Endothelial cell (in vitro differentiated cells): ENCODE measurements around the gene SLAMF9. TPM values are rescaled to one million over a fixed set of nuclear protein-coding genes. Genes with fewer than 3 reads are reported as not detected.

ENCODE experiments used
- DNase-seq: peaks from one replicate; pipeline ENCODE4 v3.0.0; 2021; ENCODE audit warnings: low spot score
- H3K27ac Mint-ChIP-seq: one replicate; pipeline ENCODE4 v1.8.0; 2021; ENCODE audit warnings: mixed read lengths, inconsistent platforms; ENCODE audit not compliant: unreplicated experiment
- H3K27me3 Mint-ChIP-seq: one replicate; pipeline ENCODE4 v1.8.0; 2021; ENCODE audit warnings: mild to moderate bottlenecking, moderate library complexity, mixed read lengths, inconsistent platforms; ENCODE audit not compliant: unreplicated experiment
- H3K36me3 Mint-ChIP-seq: one replicate; pipeline ENCODE4 v1.8.0; 2021; ENCODE audit warnings: mild to moderate bottlenecking, low read depth, mixed read lengths, inconsistent platforms; ENCODE audit not compliant: unreplicated experiment
- H3K4me1 Mint-ChIP-seq: one replicate; pipeline ENCODE4 v1.8.0; 2021; ENCODE audit warnings: mild to moderate bottlenecking, mixed read lengths, inconsistent platforms; ENCODE audit not compliant: unreplicated experiment
- H3K4me3 Mint-ChIP-seq: one replicate; pipeline ENCODE4 v1.8.0; 2021; ENCODE audit warnings: mild to moderate bottlenecking, mixed read lengths, inconsistent platforms; ENCODE audit not compliant: unreplicated experiment
- H3K9me3 Mint-ChIP-seq: one replicate; pipeline ENCODE4 v1.8.0; 2021; ENCODE audit warnings: mixed read lengths, inconsistent platforms; ENCODE audit not compliant: unreplicated experiment
- total RNA-seq: library from RNA; stranded (reverse); fragmentation: NEBNext Ultra II Directional; extraction: Animal tissue kit (Norgen Biotek cat#: 25700); gene quantifications from one replicate; pipeline ENCODE4 v1.2.1, GENCODE V29; 2021; ENCODE audit not compliant: unreplicated experiment
- TF ChIP-seq, protein P1 (sequence below): fragments of 200-600 bp; sonication (generic); IDR thresholded peaks from one replicate; pipeline ENCODE4 v1.5.0; 2021; ENCODE audit warnings: antibody characterized with exemption; ENCODE audit not compliant: unreplicated experiment

SLAMF9 gene
- total RNA-seq, 1 donor from 2014 or later = not detected

GRCh38 chr1:159962176-159962575 is 8.1 kb upstream of the SLAMF9 start:
- H3K4me3 Mint-ChIP-seq = no peak overlapping the region
- H3K27me3 Mint-ChIP-seq = peaks cover 2% of the 10 kb centered on the region

DNA sequence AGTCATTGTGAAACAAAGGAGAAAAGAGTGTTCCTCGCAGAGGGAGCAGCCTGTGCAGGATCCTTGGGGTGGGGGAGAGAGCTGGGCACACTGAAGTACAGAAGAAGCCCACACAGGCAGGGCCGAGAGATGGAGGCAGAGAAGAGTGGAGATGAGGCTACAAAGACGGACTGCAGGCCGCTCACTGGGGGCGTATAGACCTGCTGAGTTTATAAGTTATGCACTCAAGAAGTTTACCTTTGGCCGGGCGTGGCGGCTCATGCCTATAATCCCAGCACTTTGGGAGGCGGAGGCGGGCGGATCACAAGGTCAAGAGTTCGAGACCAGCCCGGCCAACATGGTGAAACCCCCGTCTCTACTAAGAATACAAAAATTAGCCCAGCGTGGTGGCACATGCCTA is 7.6 kb upstream of the SLAMF9 start:
- Mint-ChIP-seq H3K9me3 (no peaks in the 10 kb centered on the region), H3K36me3 (no peaks in the 10 kb centered on the region), H3K27me3 (peaks cover 2% of the 10 kb centered on the region), H3K27ac (no peak overlapping the region), H3K4me3 (no peak overlapping the region), H3K4me1 (peaks cover 6% of the 10 kb centered on the region)
- no peak for DNase-seq
- TF ChIP-seq, protein P1, sequence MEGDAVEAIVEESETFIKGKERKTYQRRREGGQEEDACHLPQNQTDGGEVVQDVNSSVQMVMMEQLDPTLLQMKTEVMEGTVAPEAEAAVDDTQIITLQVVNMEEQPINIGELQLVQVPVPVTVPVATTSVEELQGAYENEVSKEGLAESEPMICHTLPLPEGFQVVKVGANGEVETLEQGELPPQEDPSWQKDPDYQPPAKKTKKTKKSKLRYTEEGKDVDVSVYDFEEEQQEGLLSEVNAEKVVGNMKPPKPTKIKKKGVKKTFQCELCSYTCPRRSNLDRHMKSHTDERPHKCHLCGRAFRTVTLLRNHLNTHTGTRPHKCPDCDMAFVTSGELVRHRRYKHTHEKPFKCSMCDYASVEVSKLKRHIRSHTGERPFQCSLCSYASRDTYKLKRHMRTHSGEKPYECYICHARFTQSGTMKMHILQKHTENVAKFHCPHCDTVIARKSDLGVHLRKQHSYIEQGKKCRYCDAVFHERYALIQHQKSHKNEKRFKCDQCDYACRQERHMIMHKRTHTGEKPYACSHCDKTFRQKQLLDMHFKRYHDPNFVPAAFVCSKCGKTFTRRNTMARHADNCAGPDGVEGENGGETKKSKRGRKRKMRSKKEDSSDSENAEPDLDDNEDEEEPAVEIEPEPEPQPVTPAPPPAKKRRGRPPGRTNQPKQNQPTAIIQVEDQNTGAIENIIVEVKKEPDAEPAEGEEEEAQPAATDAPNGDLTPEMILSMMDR = no peak

More at GRCh38 chr1:159962176-159962575, 8.1 kb upstream of the SLAMF9 start:
- Mint-ChIP-seq H3K9me3 (no peaks in the 10 kb centered on the region), H3K4me1 (peaks cover 6% of the 10 kb centered on the region), H3K27ac (no peak overlapping the region), H3K36me3 (no peaks in the 10 kb centered on the region)
- no peak for DNase-seq
- TF ChIP-seq, protein P1 = no peak

DNA sequence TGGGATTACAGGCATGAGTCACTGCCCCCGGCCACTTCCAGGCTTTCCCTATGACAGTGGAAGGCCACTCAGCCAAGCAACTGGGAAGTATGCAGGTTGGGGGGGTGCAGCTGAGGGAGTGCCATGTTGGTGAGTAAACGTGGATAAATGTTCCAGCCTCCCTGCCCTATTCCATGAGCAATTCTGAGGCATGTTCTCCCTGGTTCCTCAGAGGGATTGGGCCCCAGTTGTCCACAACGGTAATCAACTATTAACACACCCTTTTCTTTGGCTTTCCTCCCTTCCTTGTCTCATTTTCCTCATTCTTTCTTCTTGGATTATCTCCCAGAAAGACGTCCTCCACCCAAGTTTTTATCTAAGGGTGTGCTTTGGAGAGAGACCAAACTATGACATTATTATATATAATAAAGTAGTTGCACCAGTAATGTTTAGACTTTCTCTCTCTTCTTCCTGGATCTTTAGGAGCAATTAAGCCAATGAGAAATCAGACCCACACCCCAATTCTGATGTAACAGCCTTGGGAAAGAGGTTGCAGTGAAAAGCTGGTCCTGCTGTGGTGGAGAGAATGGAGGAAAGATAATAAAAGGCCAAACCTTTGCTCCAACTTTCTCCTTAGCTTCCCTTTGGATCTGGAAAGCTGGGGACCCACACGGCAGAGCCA is 6.8 kb upstream of the SLAMF9 start:
- no peak overlapping the region for H3K4me3 Mint-ChIP-seq
- no peak for DNase-seq
- TF ChIP-seq, protein P1 = no peak
- no peaks in the 10 kb centered on the region for H3K36me3 Mint-ChIP-seq
- no peaks in the 10 kb centered on the region for H3K9me3 Mint-ChIP-seq
- H3K4me1 Mint-ChIP-seq = peaks cover 6% of the 10 kb centered on the region
- no peak overlapping the region for H3K27ac Mint-ChIP-seq
- H3K27me3 Mint-ChIP-seq = peaks cover 2% of the 10 kb centered on the region

- Mint-ChIP-seq H3K4me3 (no peak overlapping the region), H3K9me3 (no peaks in the 10 kb centered on the region), H3K36me3 (no peaks in the 10 kb centered on the region), H3K27me3 (peaks cover 2% of the 10 kb centered on the region), H3K27ac (no peak overlapping the region), H3K4me1 (peaks cover 3% of the 10 kb centered on the region)
- no peak for DNase-seq
- TF ChIP-seq, protein P1 = no peak
Measured at GRCh38 chr1:159959451-159959850, 5.4 kb upstream of the SLAMF9 start.

GRCh38 chr1:159958719-159959380 is 4.8 kb upstream of the SLAMF9 start:
- no peak overlapping the region for H3K27ac Mint-ChIP-seq
- H3K9me3 Mint-ChIP-seq = no peaks in the 10 kb centered on the region

More at GRCh38 chr1:159958719-159959380, 4.8 kb upstream of the SLAMF9 start:
- H3K36me3 Mint-ChIP-seq = no peaks in the 10 kb centered on the region
- peaks cover 2% of the 10 kb centered on the region for H3K27me3 Mint-ChIP-seq
- no peak for DNase-seq
- TF ChIP-seq, protein P1 = no peak
- H3K4me3 Mint-ChIP-seq = no peak overlapping the region
- H3K4me1 Mint-ChIP-seq = peaks cover 3% of the 10 kb centered on the region
